OCI-LY3 (cell line): ENCODE data around the gene SLC49A4.

Source experiments
- H2AFZ ChIP-seq: fragments of 200-600, 300-600 bp; shearing (Covaris generic); 2 replicates; pipeline ENCODE4 v1.6.0; 2014; ENCODE audit warnings: antibody characterized with exemption, low read depth, low read length
- H3K27ac ChIP-seq: fragments of 200-600, 300-600 bp; sonication (generic); 2 replicates; pipeline ENCODE4 v1.5.1; 2014; ENCODE audit warnings: mild to moderate bottlenecking, low read length, moderate library complexity, mixed read lengths
- H3K27me3 ChIP-seq: fragments of 200-600, 300-600 bp; sonication (generic); 2 replicates; pipeline ENCODE4 v1.6.1; 2014; ENCODE audit warnings: low read depth, low read length, mixed read lengths
- H3K36me3 ChIP-seq: fragments of 200-600, 300-600 bp; sonication (generic); replicated peaks from 2 replicates; pipeline ENCODE3; 2014; ENCODE audit warnings: low read depth, low read length, mixed read lengths
- H3K4me1 ChIP-seq: fragments of 300-600, 200-600 bp; sonication (generic); 2 replicates; pipeline ENCODE4 v1.6.1; 2014; ENCODE audit warnings: low read length, mixed read lengths
- H3K4me2 ChIP-seq: fragments of 200-600, 300-600 bp; sonication (generic); 2 replicates; pipeline ENCODE4 v1.6.1; 2014; ENCODE audit warnings: low read length, mixed read lengths
- H3K4me3 ChIP-seq: fragments of 300-600, 200-600 bp; sonication (generic); 2 replicates; pipeline ENCODE4 v1.5.1; 2014; ENCODE audit warnings: antibody characterized with exemption, mild to moderate bottlenecking, low read length, moderate library complexity
- H3K79me2 ChIP-seq: fragments of 300-600, 200-600 bp; shearing (Covaris generic); 2 replicates; pipeline ENCODE4 v1.6.1; 2014; ENCODE audit warnings: mild to moderate bottlenecking, low read length, mixed read lengths
- H3K9ac ChIP-seq: fragments of 300-600, 200-600 bp; shearing (Covaris generic); 2 replicates; pipeline ENCODE4 v1.6.0; 2014; ENCODE audit warnings: mild to moderate bottlenecking, low read length, moderate library complexity
- H3K9me3 ChIP-seq: fragments of 200-600, 300-600 bp; shearing (Covaris generic); 2 replicates; pipeline ENCODE4 v1.6.1; 2014; ENCODE audit warnings: low read length, mixed read lengths; ENCODE audit not compliant: insufficient read depth
- H4K20me1 ChIP-seq: fragments of 200-600, 300-600 bp; sonication (generic); 2 replicates; pipeline ENCODE4 v1.6.1; 2016; ENCODE audit warnings: low read length, mixed read lengths; ENCODE audit not compliant: insufficient read depth
- EZH2phosphoT487 ChIP-seq: fragments of 200-600 bp; shearing (Covaris generic); IDR thresholded peaks from 2 replicates; pipeline ENCODE4 v1.6.1; 2018; ENCODE audit warnings: antibody characterized with exemption, mixed run types, low read depth
- TF ChIP-seq, protein P1 (sequence below): fragments of 200-600, 300-600 bp; sonication (generic); IDR thresholded peaks from 2 replicates; pipeline ENCODE4 v1.5.1; 2014; ENCODE audit warnings: antibody characterized with exemption, low read length, low read depth

SLC49A4 gene

DNA sequence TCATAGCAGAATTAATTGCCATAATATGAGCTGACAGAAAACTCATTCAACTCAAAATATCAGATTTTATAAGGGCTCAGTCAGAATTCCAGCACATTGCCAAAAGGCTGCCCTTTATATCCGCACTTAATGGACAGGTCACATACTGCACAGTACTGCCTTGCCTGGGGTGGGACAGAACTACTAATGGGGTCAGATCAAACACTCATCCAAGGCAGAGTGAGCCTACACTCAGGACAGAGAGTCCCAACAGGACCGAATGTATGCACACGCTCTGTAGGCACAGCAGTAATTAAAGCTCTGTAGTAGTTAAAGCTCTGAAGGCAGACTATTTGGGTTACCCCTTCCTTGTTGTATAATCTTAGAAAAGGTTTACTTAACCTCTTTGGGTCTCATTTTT is 28.4 kb upstream of the SLC49A4 start:
- Histone ChIP-seq H3K4me1 (peaks cover 7% of the 10 kb centered on the region), H4K20me1 (no peaks in the 10 kb centered on the region), H3K27me3 (no peaks in the 10 kb centered on the region), H3K79me2 (no peaks in the 10 kb centered on the region), H2AFZ (no peak overlapping the region), H3K4me2 (no peak overlapping the region), H3K4me3 (no peak overlapping the region), H3K9ac (no peak overlapping the region), H3K36me3 (peaks cover 2% of the 10 kb centered on the region), H3K27ac (no peak overlapping the region), H3K9me3 (no peaks in the 10 kb centered on the region)
- TF ChIP-seq EZH2phosphoT487 = no peak
- TF ChIP-seq, protein P1, sequence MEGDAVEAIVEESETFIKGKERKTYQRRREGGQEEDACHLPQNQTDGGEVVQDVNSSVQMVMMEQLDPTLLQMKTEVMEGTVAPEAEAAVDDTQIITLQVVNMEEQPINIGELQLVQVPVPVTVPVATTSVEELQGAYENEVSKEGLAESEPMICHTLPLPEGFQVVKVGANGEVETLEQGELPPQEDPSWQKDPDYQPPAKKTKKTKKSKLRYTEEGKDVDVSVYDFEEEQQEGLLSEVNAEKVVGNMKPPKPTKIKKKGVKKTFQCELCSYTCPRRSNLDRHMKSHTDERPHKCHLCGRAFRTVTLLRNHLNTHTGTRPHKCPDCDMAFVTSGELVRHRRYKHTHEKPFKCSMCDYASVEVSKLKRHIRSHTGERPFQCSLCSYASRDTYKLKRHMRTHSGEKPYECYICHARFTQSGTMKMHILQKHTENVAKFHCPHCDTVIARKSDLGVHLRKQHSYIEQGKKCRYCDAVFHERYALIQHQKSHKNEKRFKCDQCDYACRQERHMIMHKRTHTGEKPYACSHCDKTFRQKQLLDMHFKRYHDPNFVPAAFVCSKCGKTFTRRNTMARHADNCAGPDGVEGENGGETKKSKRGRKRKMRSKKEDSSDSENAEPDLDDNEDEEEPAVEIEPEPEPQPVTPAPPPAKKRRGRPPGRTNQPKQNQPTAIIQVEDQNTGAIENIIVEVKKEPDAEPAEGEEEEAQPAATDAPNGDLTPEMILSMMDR = no peak

DNA sequence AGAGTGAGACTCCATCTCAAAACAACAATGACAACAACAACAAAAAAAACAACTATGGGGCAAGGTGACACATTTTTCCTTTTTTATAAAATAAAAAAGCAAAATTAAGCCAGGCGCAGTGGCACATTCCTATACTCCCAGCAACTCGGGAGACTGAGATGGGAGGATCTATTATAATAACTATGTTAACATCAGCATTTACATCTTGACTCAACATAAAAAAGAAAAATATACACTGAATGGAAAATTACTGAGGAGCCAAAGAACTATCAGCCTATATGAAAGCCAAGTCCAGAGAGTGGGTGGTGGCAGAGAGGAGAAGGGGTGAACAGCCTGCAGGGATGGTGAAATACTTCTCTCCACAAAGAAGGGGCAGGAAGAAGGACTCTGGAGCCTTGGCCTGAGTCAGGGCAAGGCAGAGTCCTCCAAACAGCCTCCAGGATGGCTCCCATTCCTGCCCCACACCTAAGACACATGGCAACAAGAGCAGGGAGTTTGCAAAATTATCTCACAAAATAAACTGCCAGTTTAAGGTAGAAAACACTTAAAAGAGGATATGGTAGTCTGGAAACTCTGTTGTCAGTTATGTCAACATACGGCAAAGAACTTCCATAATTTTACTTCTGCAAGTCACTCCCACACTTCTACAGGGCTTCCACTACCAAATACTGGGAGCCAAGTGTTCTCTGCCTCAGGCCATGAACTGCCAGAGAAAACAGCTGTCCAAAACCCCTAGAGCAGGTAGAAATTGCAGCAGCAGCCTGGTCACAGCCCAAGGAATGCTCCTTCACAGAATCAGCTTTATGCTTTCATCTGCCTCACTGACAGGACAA is 27.1 kb upstream of the SLC49A4 start:
- Histone ChIP-seq H3K36me3 (peaks cover 2% of the 10 kb centered on the region), H4K20me1 (no peaks in the 10 kb centered on the region), H2AFZ (no peak overlapping the region), H3K79me2 (no peaks in the 10 kb centered on the region), H3K4me1 (peaks cover 7% of the 10 kb centered on the region), H3K4me3 (no peak overlapping the region), H3K9me3 (no peaks in the 10 kb centered on the region), H3K4me2 (no peak overlapping the region), H3K9ac (no peak overlapping the region), H3K27me3 (no peaks in the 10 kb centered on the region), H3K27ac (no peak overlapping the region)
- TF ChIP-seq, protein P1 = no peak
- no peak for TF ChIP-seq EZH2phosphoT487

DNA sequence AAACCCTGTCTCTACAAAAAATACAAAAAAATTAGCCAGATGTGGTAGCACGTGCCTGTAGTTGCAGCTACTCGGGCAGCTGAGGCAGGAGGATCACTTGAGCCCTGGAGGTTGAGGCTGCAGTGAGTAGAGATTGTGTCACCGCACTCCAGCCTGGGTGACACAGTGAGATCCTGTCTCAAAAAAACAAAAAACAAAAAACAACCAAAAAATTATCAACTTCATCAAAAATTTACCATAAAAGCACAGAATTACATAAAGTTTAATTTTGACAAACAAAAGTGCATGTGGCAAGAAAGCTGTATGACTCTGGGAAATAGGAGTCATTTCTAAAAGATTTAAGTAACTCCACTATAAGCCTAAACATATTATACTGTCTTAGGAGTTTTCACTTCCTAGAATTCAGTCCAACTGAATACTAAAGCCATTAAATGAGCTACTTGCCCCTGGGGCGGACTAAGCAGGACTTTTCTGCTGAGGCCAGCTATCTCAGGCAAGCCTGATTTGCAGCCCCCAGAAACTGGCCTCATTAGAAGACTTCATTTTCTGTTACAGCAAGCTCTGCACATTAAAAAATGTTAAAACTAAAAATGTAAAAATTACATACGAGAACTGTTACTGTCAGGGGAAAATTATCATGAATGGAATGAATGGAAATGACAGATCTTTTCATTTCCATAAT is 24.2 kb upstream of the SLC49A4 start:
- no peak overlapping the region for H3K27ac ChIP-seq
- no peaks in the 10 kb centered on the region for H4K20me1 ChIP-seq
- no peak overlapping the region for H3K4me2 ChIP-seq
- H3K9me3 ChIP-seq = no peaks in the 10 kb centered on the region
- H3K4me3 ChIP-seq = no peak overlapping the region
- no peaks in the 10 kb centered on the region for H3K27me3 ChIP-seq
- peaks cover 2% of the 10 kb centered on the region for H3K36me3 ChIP-seq
- no peak overlapping the region for H3K9ac ChIP-seq
- H3K4me1 ChIP-seq = peaks cover 31% of the 10 kb centered on the region
- TF ChIP-seq EZH2phosphoT487 = no peak
- TF ChIP-seq, protein P1 = no peak
- no peak overlapping the region for H2AFZ ChIP-seq
- H3K79me2 ChIP-seq = no peaks in the 10 kb centered on the region

DNA sequence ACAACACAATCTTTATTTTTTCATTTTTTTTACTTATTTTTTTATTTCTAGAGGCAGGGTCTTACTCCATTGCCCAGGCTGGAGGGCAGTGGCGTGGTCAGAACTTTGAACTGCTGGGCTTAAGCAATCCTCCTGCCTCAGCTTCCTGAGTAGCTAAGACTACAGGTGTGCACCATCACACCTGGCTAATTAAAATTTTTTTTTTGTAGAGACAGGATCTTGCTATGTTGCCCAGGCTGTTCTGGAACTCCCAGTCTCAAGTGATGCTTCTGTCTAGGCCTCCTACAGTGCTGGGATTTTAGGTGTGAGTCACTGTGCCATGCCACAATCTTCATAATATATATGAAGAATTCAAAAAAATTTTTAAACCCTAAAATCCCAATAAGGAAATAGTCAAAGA is 22.0 kb upstream of the SLC49A4 start:
- Histone ChIP-seq H4K20me1 (no peaks in the 10 kb centered on the region), H3K36me3 (no peaks in the 10 kb centered on the region), H3K9me3 (no peaks in the 10 kb centered on the region), H3K27me3 (no peaks in the 10 kb centered on the region), H3K4me1 (peaks cover 49% of the 10 kb centered on the region), H3K27ac (no peak overlapping the region), H3K9ac (no peak overlapping the region), H3K4me3 (no peak overlapping the region), H2AFZ (no peak overlapping the region), H3K79me2 (no peaks in the 10 kb centered on the region), H3K4me2 (no peak overlapping the region)
- TF ChIP-seq, protein P1 = no peak
- no peak for TF ChIP-seq EZH2phosphoT487
